ENCODE measurements around the gene ADGRF3.
"Not testable (repeated sequence)": the region's sequence is repeated elsewhere in the genome, so short reads cannot be mapped to it uniquely, and the experiment has no call there.

ADGRF3 gene

DNA sequence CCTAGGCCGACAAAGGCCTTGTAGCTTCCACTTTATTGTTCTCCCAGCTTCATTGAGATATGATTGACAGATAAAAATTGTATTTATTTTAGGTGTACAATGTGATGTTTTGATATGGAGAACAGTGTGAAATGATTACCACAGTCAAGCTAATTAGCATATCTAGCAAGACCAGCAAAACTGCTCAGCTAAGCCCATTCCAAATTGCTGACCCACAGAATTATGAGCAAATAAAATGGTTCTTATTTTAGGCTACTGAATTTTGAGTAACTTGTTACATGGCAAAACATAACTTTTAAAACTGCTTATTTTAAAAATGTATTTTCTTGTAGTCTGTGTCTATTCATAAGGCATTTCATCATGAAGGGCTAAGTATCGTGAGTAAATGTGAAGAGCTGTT, 9.3 kb downstream of the ADGRF3 start:
- Histone ChIP-seq H3K9ac (ENCODE audit: low read depth in 1 of 2, low read length in 2 of 2) (no peak overlapping the region), H3K27ac (ENCODE audit: low read depth in 2 of 2, low read length in 2 of 2) (no peak overlapping the region), H3K9me3 (ENCODE audit: control insufficient read depth in 2 of 2, low read length in 2 of 2) (no peaks in the 10 kb centered on the region), H3K27me3 (ENCODE audit: control insufficient read depth in 2 of 2, insufficient read depth in 2 of 2, low read length in 2 of 2) (no peaks in the 10 kb centered on the region), H3K36me3 (ENCODE audit: control insufficient read depth in 2 of 2, insufficient read depth in 2 of 2, low read length in 2 of 2) (no peaks in the 10 kb centered on the region), H3K4me1 (ENCODE audit: control insufficient read depth in 2 of 2, insufficient read depth in 2 of 2, low read length in 2 of 2) (no peaks in the 10 kb centered on the region), H3K4me3 (ENCODE audit: low read length in 2 of 2) (no peak overlapping the region)

DNA sequence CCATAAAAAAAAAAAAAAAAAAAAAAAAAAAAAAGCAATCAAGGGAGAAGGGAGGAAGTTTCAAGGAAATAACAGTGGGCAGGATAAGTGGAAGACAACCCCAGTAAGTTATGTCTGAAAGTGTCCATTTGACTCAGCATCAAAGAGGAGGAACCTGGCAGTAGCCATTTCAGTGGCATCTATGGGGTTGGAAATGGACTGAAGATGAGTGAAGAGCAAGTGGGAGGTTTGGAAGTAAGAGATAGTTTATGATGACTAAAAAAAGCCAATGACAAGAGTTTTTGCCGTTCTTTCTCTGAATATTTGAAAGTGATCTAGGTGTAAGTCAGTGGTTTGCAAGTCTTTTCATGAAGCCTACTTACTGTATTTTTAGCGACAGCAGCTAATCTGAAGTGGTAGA, 9.9 kb downstream of the ADGRF3 start:
- no peaks in the 10 kb centered on the region for H3K27me3 ChIP-seq (ENCODE audit: control insufficient read depth in 2 of 2, insufficient read depth in 2 of 2, low read length in 2 of 2)

DNA sequence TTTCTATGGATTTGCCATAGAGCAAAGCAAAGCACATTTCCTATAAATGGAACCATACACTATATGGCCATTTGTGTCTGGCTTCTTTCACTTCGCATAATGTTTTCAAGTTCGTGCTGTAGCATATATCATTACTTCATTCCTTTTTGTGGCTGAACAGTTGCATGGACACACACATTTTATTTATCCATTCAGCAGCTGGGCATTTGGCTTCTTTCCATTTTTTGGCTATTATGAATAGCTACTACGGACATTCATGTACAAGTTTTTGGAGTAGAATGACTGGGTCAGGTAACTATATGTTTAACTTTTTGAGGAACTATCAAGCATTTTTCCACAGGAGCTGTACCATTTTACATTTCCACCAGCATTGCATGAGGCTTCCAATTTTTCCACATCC, 11.4 kb downstream of the ADGRF3 start:
- no peak overlapping the region for H3K27ac ChIP-seq (ENCODE audit: low read depth in 2 of 2, low read length in 2 of 2)
- H3K9me3 ChIP-seq (ENCODE audit: control insufficient read depth in 2 of 2, low read length in 2 of 2) = no peaks in the 10 kb centered on the region
- H3K9ac ChIP-seq (ENCODE audit: low read depth in 1 of 2, low read length in 2 of 2) = no peak overlapping the region
- no peaks in the 10 kb centered on the region for H3K4me1 ChIP-seq (ENCODE audit: control insufficient read depth in 2 of 2, insufficient read depth in 2 of 2, low read length in 2 of 2)
- no peaks in the 10 kb centered on the region for H3K27me3 ChIP-seq (ENCODE audit: control insufficient read depth in 2 of 2, insufficient read depth in 2 of 2, low read length in 2 of 2)
- no peaks in the 10 kb centered on the region for H3K36me3 ChIP-seq (ENCODE audit: control insufficient read depth in 2 of 2, insufficient read depth in 2 of 2, low read length in 2 of 2)
- no peak overlapping the region for H3K4me3 ChIP-seq (ENCODE audit: low read length in 2 of 2)

More for the DNA sequence above, 9.9 kb downstream of the ADGRF3 start:
- Histone ChIP-seq H3K36me3 (ENCODE audit: control insufficient read depth in 2 of 2, insufficient read depth in 2 of 2, low read length in 2 of 2) (no peaks in the 10 kb centered on the region), H3K9me3 (ENCODE audit: control insufficient read depth in 2 of 2, low read length in 2 of 2) (no peaks in the 10 kb centered on the region), H3K4me3 (ENCODE audit: low read length in 2 of 2) (no peak overlapping the region), H3K4me1 (ENCODE audit: control insufficient read depth in 2 of 2, insufficient read depth in 2 of 2, low read length in 2 of 2) (no peaks in the 10 kb centered on the region), H3K27ac (ENCODE audit: low read depth in 2 of 2, low read length in 2 of 2) (no peak overlapping the region), H3K9ac (ENCODE audit: low read depth in 1 of 2, low read length in 2 of 2) (no peak overlapping the region)

DNA sequence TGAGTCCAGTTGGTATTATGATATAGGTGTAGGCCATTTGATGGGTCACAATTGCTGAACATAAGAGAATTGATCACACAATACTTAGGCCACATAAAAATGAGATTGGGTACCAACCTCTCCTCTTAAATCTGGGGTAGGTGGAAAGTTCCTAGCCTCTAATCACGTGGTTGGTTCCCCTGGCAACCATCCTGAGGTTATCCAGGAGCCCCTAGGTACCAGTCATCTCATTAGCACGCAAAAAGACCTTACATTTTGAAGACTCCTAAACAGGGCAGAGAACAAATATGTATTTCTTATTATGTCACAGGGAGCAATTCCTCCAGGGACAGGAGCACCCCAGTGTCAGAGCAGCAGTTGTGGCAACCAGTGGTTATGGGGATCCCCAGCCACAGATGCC, 13.3 kb downstream of the ADGRF3 start:
- Histone ChIP-seq H3K9ac (ENCODE audit: low read depth in 1 of 2, low read length in 2 of 2) (no peak overlapping the region), H3K36me3 (ENCODE audit: control insufficient read depth in 2 of 2, insufficient read depth in 2 of 2, low read length in 2 of 2) (no peaks in the 10 kb centered on the region), H3K9me3 (ENCODE audit: control insufficient read depth in 2 of 2, low read length in 2 of 2) (no peaks in the 10 kb centered on the region), H3K27ac (ENCODE audit: low read depth in 2 of 2, low read length in 2 of 2) (no peak overlapping the region), H3K4me1 (ENCODE audit: control insufficient read depth in 2 of 2, insufficient read depth in 2 of 2, low read length in 2 of 2) (no peaks in the 10 kb centered on the region), H3K27me3 (ENCODE audit: control insufficient read depth in 2 of 2, insufficient read depth in 2 of 2, low read length in 2 of 2) (no peaks in the 10 kb centered on the region), H3K4me3 (ENCODE audit: low read length in 2 of 2) (no peak overlapping the region)

DNA sequence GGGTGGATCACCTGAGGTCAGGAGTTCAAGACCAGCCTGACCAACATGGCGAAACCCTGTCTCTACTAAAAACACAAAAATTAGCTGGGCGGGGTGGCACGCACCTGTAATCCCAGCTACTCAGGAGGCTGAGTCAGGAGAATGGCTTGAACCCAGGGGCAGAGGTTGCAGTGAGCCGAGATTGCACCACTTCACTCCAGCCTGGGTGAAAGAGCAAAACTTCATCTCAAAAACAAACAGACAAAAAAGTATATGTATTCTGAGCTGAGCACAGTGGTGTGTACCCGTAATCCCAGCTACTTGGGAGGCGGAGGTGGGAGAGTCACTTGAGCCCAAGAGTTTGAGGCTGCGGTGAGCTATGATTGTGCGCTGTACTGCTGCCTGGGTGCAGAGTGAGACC, 15.3 kb downstream of the ADGRF3 start:
- not testable (repeated sequence) for H3K36me3 ChIP-seq (ENCODE audit: control insufficient read depth in 2 of 2, insufficient read depth in 2 of 2, low read length in 2 of 2); H3K27ac ChIP-seq (ENCODE audit: low read depth in 2 of 2, low read length in 2 of 2); H3K4me1 ChIP-seq (ENCODE audit: control insufficient read depth in 2 of 2, insufficient read depth in 2 of 2, low read length in 2 of 2); H3K9ac ChIP-seq (ENCODE audit: low read depth in 1 of 2, low read length in 2 of 2); H3K4me3 ChIP-seq (ENCODE audit: low read length in 2 of 2); H3K27me3 ChIP-seq (ENCODE audit: control insufficient read depth in 2 of 2, insufficient read depth in 2 of 2, low read length in 2 of 2); H3K9me3 ChIP-seq (ENCODE audit: control insufficient read depth in 2 of 2, low read length in 2 of 2)

DNA sequence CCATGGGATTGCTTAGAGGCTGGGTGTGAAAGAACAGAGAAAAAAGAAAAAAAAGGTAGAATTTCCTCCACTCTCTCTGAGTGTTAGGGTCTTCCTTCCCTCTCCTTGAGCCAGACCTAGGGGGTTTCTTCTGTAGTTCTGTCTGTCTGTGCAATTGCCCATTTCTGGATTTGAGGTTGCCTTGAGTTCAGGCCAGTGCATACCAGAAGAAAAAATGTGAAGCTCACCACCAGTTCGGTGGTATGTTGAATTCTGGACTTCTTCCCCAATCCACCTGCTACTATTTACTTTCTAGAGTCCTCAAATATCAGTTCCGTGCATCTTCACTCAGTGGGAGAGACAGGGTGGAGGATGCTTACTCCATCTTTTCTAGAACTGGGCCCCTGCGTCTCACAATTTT, 16.0 kb downstream of the ADGRF3 start:
- no peaks in the 10 kb centered on the region for H3K27me3 ChIP-seq (ENCODE audit: control insufficient read depth in 2 of 2, insufficient read depth in 2 of 2, low read length in 2 of 2)
- H3K27ac ChIP-seq (ENCODE audit: low read depth in 2 of 2, low read length in 2 of 2) = no peak overlapping the region
- no peaks in the 10 kb centered on the region for H3K9me3 ChIP-seq (ENCODE audit: control insufficient read depth in 2 of 2, low read length in 2 of 2)
- H3K36me3 ChIP-seq (ENCODE audit: control insufficient read depth in 2 of 2, insufficient read depth in 2 of 2, low read length in 2 of 2) = no peaks in the 10 kb centered on the region
- no peak overlapping the region for H3K4me3 ChIP-seq (ENCODE audit: low read length in 2 of 2)
- no peaks in the 10 kb centered on the region for H3K4me1 ChIP-seq (ENCODE audit: control insufficient read depth in 2 of 2, insufficient read depth in 2 of 2, low read length in 2 of 2)
- no peak overlapping the region for H3K9ac ChIP-seq (ENCODE audit: low read depth in 1 of 2, low read length in 2 of 2)

DNA sequence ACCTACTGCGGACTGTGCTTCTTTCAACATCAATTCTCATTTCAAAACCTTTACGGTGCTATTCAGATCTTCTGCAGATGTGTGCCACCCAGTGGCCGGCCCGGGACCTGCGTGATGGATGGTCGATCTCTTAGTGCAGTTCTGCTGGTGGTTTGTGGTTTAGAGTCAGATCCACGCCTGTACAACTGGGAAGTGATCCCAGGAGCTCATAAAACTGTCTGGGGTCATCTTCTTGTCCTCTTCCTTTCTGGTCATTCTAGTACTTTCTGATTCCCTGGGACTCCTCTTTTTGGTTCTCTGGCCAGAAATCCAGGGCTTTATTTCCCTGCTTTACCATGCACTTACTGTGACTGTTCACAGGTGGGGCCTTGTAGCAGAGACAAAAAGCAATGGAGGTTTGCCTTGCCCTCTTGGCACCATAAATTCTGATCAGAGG, 16.5 kb downstream of the ADGRF3 start:
- no peaks in the 10 kb centered on the region for H3K36me3 ChIP-seq (ENCODE audit: control insufficient read depth in 2 of 2, insufficient read depth in 2 of 2, low read length in 2 of 2)
- no peak overlapping the region for H3K9ac ChIP-seq (ENCODE audit: low read depth in 1 of 2, low read length in 2 of 2)
- H3K4me3 ChIP-seq (ENCODE audit: low read length in 2 of 2) = no peak overlapping the region
- H3K4me1 ChIP-seq (ENCODE audit: control insufficient read depth in 2 of 2, insufficient read depth in 2 of 2, low read length in 2 of 2) = no peaks in the 10 kb centered on the region
- H3K27ac ChIP-seq (ENCODE audit: low read depth in 2 of 2, low read length in 2 of 2) = no peak overlapping the region
- H3K27me3 ChIP-seq (ENCODE audit: control insufficient read depth in 2 of 2, insufficient read depth in 2 of 2, low read length in 2 of 2) = no peaks in the 10 kb centered on the region
- no peaks in the 10 kb centered on the region for H3K9me3 ChIP-seq (ENCODE audit: control insufficient read depth in 2 of 2, low read length in 2 of 2)

DNA sequence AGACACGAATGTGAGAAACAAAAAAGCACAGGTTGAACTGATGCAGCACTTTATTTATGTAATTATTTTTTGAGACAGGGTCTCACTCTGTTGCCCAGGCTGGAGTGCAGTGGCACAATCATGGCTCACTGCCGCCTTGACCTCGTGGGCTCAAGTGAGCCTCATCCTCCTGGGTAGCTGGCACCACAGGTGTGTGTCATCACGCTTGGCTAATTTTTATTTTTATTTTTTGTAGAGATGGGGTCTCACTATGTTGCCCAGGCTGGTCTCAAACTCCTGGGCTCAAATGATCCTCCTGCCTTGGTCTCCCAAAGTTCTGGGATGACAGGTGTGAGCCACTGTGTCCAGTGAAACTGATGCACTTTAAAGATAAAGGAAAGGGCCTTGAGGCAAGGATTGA, 17.5 kb downstream of the ADGRF3 start:
- not testable (repeated sequence) for H3K4me1 ChIP-seq (ENCODE audit: control insufficient read depth in 2 of 2, insufficient read depth in 2 of 2, low read length in 2 of 2); H3K27ac ChIP-seq (ENCODE audit: low read depth in 2 of 2, low read length in 2 of 2); H3K36me3 ChIP-seq (ENCODE audit: control insufficient read depth in 2 of 2, insufficient read depth in 2 of 2, low read length in 2 of 2); H3K4me3 ChIP-seq (ENCODE audit: low read length in 2 of 2); H3K27me3 ChIP-seq (ENCODE audit: control insufficient read depth in 2 of 2, insufficient read depth in 2 of 2, low read length in 2 of 2); H3K9ac ChIP-seq (ENCODE audit: low read depth in 1 of 2, low read length in 2 of 2); H3K9me3 ChIP-seq (ENCODE audit: control insufficient read depth in 2 of 2, low read length in 2 of 2)

DNA sequence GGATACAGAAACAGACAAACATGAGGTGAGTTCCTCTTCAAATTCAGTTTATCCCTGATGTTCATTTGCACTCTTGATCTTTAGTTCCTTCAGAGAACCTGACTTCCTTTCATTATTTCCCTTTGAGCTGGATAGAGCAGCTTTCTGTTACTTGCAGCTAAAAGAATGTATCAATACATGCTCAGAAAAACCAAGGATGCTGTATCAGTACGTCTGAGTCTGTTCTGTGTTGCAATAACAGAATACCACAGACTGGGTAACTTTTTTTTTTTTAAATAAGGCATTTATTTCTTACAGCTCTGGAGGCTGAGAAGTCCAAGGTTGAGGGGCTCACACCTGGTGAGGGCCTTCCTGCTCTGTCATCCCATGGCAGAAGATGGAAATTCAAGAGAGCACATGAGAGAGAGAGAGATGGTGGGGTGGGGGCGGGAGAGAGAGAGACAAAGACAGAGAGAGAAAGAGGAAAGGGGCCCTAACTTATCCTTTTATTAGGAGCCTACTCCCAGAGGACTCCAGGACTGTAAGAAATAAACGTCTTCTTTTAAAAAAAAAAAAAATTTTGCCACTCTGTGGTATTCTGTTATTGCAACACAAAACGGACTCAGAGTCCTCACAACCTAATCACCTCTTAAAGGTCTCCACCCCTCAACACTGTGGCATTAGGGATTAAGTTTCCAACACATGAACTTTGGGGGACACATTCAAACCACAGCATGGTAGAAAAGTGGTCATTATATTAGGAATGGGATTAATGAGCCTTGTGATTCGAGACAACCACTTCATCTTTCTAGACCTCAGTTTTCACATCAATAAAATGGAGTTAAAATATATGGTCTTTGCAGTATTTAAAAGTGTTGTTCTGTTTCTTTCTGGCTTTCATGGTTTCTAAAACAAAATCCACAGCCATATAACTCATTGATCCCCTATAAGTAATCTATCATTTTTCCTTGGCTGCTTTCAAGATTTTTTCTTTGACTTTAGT, 19.0 kb downstream of the ADGRF3 start:
- H3K9ac ChIP-seq (ENCODE audit: low read depth in 1 of 2, low read length in 2 of 2) = no peak overlapping the region
- no peaks in the 10 kb centered on the region for H3K9me3 ChIP-seq (ENCODE audit: control insufficient read depth in 2 of 2, low read length in 2 of 2)
- no peak overlapping the region for H3K27ac ChIP-seq (ENCODE audit: low read depth in 2 of 2, low read length in 2 of 2)
- no peaks in the 10 kb centered on the region for H3K27me3 ChIP-seq (ENCODE audit: control insufficient read depth in 2 of 2, insufficient read depth in 2 of 2, low read length in 2 of 2)
- H3K4me1 ChIP-seq (ENCODE audit: control insufficient read depth in 2 of 2, insufficient read depth in 2 of 2, low read length in 2 of 2) = no peaks in the 10 kb centered on the region
- H3K4me3 ChIP-seq (ENCODE audit: low read length in 2 of 2) = no peak overlapping the region
- no peaks in the 10 kb centered on the region for H3K36me3 ChIP-seq (ENCODE audit: control insufficient read depth in 2 of 2, insufficient read depth in 2 of 2, low read length in 2 of 2)

DNA sequence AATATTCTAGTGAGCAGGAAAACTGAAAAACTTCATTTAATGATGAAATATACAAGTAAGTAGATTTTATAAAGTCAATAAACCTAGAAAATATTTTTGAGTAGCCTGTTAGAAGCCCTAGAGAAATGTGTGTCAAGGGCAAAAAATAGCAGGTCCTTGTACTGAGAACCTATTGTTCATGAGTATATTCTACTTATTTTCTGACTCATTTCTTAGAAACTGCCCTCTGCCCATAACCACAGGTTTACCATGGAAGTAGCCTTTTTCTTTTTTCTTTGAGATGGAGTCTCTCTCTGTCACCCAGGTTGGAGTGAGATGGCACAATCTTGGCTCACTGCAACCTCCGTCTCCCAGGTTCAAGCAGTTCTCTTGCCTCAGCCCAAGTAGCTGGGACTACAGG, 20.1 kb downstream of the ADGRF3 start:
- H3K9ac ChIP-seq (ENCODE audit: low read depth in 1 of 2, low read length in 2 of 2) = no peak overlapping the region
- no peaks in the 10 kb centered on the region for H3K27me3 ChIP-seq (ENCODE audit: control insufficient read depth in 2 of 2, insufficient read depth in 2 of 2, low read length in 2 of 2)
- no peaks in the 10 kb centered on the region for H3K9me3 ChIP-seq (ENCODE audit: control insufficient read depth in 2 of 2, low read length in 2 of 2)
- no peak overlapping the region for H3K27ac ChIP-seq (ENCODE audit: low read depth in 2 of 2, low read length in 2 of 2)
- H3K36me3 ChIP-seq (ENCODE audit: control insufficient read depth in 2 of 2, insufficient read depth in 2 of 2, low read length in 2 of 2) = no peaks in the 10 kb centered on the region
- no peak overlapping the region for H3K4me3 ChIP-seq (ENCODE audit: low read length in 2 of 2)
- no peaks in the 10 kb centered on the region for H3K4me1 ChIP-seq (ENCODE audit: control insufficient read depth in 2 of 2, insufficient read depth in 2 of 2, low read length in 2 of 2)
